HG03139 (cell line): ENCODE data around the gene PRKAR1B.

Experiments used
- ATAC-seq: cut with Tn5 transposase; IDR thresholded peaks from one replicate; pipeline ENCODE4 v1.9.1; 2021; ENCODE audit not compliant: unreplicated experiment

The PRKAR1B gene

DNA sequence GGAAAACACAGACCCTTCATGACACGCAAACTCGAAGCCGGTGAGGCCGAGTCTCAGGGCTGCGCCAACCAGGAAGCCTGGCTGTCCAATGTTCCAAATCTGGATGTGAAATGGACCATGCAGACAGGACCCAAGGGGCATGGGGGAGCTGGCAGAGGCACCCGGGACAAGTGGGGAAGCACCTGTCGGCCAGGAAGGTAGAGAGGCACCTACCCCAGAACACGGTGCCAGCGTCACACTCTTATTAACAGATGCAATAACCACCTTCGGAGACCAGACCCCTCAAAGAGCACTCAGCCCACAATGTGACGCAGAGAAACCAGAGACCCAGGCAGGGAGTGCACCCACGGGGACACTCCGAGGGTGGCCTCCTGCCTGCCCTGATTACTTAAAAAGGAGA, 119.1 kb downstream of the PRKAR1B start:
- ATAC-seq = no peak

DNA sequence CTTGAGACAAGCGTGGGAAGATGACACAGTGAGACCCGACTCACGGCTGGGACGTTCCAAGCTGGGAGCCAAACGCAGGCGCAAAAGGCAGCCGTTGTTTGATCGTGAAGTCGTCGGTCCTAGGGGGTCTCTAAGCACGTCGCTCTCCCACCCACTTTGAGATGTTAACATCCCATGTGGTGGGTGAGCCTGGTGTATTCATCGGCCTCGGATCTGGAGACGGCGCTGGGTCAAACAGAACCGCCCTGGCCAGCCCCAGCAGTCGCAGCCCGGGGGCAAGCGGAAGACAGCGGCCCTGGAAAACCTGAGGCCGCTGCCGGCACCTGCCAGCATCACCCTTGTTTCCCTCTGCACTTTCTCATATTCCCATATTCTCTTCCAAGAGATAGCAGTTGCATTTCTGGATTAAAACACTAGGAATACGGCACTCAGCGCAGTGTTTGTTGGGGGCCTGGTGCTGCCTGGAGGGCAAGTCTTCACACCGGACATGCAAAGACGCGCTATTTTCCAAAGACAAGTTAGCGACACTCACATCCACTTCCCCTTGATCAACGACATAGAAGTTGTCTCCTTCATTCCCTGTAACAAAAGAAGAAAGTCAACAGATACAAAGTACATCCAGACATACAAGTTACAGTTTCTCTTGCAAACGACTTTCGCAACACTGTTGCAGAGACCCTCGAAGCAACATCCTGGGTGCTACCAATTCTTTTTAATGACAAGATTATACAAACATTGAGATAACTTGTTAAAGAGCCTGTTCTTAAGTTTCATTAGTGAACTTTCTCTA, 121.2 kb downstream of the PRKAR1B start:
- no peak for ATAC-seq

DNA sequence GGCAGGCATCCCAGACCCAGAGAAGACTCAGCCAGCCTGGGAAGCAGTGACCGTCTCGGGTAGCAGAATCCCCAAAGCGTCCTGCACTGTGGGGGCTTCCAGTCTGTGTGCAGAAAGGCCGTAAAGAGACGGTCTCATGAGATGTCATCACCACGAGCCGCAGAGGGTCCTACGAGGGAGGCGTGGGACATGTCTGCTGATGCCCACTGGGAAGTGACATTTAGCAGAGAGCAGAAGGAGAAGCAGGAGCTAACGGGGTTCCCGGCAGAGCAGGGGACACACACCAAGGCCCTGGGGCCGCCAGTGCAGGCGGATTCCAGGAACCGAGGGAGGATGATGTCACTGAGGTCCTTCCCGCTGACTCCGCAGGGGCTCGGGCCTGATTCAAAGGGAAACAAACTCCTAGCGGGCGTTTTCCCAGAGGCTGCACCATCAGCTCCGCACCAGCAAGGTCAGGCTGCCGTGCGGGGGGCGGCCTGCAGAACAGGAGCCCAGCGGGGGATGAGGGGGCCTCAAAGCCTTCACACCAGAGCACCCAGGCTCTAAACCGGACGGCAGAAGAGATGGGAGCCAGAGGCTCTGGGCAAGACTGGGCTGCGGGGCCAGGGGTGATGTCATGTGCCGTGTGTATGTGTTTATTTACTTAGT, 122.1 kb downstream of the PRKAR1B start:
- no peak for ATAC-seq

DNA sequence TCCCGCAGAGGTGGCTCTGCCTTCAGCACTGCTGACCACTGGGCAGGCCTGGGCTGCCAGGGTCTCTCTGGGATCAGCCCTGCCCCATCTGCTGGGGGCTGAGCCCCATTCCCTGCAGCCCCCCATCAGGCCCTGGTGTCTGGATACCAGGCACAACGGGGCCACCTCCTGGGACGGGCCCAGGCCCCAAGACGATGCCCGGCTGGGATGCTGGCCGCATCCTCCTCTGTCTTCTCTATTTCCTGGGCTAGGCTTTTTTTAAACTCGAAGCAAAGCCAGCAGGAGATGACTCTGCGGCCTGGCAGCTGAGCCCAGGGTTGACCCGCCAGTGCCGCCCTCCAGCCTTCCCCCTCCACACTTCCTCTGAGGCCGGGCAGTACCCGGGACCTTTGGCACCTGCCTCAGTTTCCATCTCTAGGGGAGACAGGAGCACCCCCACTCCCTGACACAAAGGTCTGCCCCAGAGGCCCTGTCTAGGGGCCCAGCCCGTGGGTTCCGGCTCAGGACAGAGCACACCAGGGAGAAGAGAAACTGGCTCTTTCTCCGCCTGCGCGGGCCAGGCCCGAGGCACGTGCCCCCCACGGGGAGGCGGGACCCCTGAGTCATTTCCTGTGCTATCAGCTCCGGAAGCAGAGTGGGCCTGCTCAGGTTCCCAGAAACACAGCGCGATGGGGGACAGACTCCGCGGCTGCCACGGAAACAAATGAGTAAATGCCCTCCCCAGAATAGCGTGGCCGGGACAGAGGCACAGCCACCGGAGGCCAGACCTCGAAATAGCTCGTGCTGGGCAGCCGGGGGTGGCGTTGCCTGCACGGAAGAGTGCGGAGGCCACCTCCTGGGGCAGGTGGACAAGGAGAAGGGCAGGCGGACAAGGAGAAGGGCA, 122.8 kb downstream of the PRKAR1B start:
- peak; percentile 69 for ATAC-seq

DNA sequence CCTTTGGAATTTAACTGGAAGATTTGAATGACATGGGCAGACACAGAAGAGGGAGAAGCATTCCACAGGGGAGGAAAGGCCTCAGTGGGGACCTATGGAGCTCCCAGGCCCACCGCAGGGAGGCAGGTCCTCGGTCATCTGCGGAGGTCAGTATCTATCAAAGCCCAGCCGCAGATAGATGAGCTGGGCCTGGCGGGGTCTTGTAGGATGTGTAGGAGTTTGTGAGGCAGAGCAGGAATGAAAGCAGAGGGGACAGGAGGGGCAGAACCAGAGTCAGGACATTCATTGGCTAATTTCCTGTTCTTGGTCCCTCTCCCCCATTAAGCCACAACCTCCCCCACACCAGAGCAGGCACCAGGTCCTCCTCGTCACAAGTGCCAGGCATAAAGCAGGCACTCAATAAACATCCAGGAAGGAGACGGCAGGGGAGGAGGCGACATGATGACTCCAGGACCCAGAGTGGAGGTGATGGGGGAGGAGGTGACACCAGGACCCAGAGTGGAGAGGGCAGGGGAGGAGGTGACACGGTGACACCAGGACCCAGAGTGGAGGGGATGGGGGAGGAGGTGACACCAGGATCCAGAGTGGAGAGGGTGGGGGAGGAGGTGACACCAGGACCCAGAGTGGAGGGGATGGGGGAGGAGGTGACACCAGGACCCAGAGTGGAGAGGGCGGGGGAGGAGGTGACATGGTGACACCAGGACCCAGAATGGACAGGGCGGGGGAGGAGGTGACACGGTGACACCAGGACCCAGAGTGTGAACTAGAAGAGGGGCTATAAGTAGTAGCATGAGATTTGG, 123.7 kb downstream of the PRKAR1B start:
- no peak for ATAC-seq

DNA sequence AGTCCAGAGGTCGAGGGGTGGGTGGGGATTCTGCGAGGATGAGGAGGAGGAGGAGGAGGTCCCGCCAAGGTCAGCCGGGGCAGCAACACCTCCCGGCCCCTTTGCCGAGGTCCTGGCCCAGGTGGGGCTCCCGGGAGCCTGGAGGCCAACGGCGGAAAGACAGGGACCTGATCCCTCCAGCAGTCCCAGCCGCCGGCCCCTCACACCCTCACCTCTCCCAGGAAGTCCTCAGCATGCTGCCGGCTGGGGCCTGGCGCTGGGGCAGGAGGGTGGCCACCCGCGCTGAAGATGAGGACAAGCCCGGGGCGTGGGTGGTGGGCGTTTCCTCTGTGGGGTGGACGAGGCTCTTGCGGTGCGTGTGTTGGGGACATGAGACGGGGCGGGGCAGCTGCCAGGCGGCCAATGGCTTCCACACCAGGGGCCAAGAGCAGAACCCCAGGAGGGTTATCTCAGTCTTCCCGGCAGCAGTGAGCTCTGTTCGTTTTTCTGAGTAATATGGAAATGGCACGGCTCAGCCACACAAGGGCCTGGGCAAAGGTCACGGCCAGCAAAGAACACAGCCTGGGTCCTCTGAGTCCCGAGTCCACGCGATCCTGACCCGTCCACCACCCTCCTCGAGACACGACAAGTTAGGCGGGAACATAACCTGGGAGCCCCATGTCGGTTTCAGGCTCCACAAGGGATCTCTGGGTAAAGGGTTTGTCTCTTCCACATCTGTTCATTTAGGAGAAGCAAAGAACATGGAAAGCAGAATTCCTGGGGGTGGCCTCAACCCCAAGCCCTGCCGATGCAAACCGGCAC, 124.5 kb downstream of the PRKAR1B start:
- ATAC-seq = no peak

GRCh38 chr7:601595-602340, 125.3 kb downstream of the PRKAR1B start:
- ATAC-seq = no peak

DNA sequence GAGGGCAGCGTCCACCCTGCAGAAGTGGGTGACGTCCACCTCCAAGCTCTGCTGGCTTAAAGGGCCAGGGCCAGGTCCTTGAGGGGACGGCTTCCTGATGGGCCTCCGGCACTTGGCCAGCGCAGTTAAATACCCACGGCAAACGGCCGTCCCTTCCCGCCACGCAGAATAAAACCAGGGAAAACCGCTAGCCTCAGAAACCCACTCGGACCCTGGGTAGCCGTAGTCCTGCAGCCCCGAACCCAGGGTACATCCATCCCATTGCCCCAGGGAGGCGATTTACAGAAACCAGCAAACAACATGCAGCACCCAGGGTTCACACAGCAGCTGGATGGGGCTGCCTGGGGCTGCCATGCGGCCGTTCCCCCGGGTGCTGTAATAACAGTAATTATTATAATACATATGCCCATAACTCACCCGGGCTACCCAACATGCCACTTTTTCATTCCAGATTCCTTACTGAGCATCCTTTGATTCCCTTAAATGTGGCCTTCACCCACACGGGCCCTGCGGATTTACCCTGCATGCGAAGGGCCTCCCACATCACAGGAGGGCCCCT, 126.0 kb downstream of the PRKAR1B start:
- ATAC-seq = no peak

DNA sequence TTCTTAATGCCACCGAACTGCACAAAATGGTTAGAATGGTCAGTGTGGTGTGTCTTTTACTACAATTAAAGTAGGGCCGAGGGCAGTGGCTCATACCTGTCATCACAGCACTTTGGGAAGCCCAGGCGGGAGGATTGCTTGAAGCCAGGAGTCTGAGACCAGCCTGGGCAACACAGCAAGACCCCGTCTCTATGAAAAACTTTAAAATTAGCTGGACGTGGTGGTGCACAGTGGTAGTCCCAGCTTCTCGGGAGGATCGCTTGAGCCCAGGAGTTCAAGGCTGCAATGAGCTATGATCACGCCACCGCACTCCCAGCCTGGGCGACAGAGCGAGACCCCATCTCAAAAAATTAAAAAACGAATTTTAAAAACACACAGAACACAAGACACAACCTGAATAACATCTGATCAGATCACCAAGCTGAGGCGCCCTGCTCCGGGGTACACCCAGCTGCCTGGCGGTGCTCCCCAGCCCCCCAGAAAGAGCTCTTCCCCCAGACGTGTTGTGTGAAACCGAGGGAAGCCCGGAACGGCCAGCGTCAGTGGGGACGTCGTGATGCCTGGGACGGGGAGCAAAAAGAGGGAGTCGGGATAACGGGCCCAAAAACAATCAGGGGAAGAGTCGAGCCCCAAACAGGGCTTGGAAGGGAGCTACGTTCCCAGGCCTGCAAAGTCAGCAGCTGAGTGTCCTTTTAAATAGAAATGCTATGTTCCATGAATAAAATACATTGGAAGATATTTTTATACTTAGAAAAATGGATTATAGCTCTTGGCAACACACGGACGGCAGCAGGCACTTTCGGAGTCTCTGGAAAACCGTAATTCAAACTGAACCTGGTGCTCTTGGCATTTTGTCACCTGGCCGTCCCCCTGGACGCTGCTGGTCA, 126.7 kb downstream of the PRKAR1B start:
- no peak for ATAC-seq

GRCh38 chr7:598899-599298, 128.2 kb downstream of the PRKAR1B start:
- no peak for ATAC-seq

DNA sequence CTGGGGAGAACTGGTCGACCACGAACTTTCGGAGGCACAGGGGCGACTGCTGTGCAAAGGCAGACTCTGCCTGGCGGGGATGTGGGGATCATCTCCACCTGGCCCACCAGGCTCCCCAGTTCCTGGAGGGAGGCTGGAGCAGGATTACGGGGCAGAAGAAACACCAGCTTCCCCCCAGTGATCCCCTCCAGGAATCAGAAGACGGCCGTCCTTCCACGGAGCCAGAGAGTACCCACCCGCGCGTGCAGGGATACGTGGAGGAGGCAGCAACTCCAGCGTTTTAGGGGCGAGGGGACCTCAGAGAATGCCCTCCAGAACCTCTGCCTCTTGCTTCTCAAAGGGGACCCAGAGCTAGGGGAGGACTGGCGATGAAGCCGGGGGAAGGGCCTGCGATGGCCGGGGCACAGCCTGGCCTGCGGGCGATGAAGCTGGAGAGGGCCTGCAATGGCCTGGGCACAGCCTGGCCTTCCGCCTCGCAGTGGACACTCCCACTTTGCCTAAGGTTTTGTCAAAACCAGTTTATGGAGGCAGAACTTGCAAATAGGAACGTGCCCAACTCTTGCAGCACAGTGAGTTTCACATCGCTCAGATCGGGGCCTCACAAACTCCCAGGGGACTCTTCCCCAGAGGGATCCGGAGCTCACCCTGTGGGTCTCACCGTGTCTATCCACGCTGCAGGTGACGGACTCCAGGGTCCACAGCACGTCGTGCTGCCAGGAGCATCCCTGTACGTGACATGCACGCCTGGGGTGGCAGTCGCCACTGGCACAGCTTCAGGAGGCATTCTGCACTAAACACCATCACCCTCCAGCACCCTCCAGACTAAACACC, 129.5 kb downstream of the PRKAR1B start:
- ATAC-seq = no peak

DNA sequence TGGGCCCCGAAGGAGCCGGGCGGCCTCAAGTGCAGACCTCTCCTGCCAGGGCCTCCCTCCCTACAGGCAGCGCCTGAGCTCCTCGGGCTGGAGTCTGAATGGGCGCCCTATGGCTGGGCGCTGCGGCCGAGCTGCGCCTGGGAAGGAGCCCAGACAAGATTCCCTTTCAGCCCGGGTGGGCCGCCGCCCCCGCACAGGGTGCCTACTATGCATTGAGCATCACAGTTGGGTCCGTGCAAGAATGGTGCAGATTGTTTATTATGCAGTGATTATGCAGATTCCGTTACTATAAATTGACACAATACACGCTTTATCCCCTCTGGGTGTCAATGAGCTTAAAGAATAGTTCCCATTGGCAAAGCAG, 130.3 kb downstream of the PRKAR1B start:
- no peak for ATAC-seq

DNA sequence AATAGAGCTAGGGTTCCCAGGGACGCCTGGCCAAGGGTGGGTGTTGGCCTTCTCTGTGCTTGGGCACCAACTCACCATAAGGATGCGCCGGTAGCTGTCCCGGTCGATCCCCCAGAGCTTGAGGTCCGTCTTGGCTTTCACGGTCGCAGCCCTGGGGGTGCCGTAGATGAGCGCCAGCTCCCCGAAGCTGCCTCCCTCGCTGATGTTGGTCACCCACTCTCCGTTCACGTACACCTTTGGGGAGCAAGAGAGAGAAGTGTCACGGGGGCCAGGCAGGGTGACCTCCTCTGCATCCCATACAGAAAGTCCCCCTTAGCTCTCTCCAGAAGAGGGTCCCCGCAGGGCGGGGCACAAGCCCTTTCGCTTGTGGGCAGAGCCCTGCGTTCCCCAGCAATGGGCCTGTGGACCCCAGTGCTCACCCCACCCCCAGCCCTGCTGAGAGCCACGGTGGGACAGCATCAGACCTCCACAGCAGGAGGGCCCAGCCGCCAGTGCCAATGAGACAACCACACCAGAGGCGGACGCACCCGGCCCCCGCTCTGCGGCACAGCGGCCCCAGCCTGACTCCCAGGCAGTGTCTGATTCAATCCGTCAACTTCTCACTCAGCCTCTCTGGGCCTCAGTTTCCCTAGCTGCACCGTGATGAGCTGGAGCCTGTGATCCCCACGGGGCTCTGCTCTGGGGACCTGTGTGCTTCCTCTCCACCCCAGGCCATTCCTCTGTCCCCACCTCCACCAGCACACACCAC, 130.8 kb downstream of the PRKAR1B start:
- ATAC-seq = no peak

GRCh38 chr7:595621-596010, 131.5 kb downstream of the PRKAR1B start:
- ATAC-seq = no peak

DNA sequence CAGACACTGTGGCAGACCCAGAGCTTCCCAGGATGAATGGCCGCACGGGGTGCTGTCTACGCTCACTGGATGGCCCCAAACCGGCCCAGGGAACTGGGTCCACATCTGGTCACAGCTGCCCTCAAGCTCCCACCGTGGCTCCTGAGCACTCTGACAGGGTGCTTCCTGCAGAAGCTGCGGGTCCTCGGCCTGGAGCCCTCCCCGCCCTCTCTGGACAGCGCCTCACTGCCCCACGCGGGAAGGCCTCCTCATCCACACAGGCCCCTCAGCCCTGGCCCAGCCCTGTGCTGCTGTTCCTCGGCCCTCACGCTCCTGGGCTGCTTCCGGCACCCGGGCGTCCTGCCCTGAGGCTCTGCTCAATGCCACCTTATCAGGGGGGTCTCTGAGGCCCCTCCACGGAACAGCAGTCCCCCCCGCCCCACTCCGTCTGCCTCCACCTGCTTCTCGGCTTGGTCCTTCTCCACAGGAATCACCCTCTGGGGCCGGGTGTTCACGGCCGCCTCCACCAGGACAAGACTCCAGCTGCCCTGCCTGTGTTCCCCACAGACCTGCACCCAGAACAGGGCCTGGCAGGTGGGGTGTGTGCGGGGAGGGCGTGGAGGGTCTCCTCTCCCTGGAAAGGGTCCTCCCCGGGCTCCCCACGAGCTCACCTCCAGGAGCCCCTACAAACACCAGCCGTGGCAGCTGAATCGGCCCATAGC, 132.0 kb downstream of the PRKAR1B start:
- ATAC-seq = no peak
